ENCODE results near the gene NOP9. TPM values are rescaled to one million over a fixed set of nuclear protein-coding genes. Genes with fewer than 3 reads are reported as not detected.

The NOP9 gene
- total and polyA plus RNA-seq, 2 experiments from 2014 or later: 3.7 to 13.2 TPM

DNA sequence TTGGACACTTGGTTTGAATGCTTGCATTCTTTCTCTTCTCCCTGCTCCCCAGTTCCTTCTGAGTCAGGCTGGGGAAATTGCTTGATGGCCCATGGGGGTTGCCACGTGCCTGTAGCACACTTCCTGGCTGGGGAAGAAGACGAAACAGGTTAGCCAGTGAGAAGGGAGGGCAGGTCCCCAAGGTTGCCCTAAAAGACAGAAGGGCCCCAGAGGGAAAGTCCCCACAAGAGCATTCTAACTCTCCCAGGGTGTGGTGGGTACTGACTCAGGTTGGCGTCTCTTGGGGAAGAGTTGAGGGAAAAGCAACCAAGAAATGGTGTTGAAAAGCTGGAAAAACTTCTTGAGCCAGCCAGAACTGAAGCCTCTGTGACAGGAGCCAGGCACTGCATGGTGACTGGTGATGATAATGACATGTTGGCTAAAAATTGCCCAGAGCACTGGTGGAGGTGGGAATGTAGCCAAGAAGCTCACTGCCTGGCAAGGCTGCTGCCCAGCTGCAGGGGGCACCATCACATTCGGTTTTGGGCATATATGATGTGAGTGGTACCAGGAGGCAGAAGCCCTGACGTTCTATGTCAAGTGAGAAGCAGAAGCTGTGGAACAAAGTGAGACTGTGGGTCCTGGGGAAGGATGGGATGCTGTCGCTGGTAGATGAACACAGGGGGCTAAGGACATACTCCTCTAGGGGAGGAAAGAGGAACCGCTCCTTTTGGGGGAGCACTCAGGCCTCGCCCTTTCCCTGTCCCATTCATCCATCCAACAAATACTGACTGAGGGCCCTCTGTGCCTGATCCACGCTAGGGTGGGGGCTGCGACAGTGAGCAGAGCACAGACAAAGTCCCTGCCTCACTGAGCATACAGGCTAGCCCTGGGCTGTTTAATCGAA is 20.1 kb upstream of the NOP9 start:
- no peaks in the 10 kb centered on the region for H3K27me3 ChIP-seq
- DNase-seq (ENCODE audit: low spot score): no peak
- no peak for TF ChIP-seq CTCF (IDR thresholded peaks at IDR 0.05; ENCODE audit: poor library complexity)
- H3K36me3 ChIP-seq (replicated peaks; ENCODE audit: insufficient read depth, low read depth): no peaks in the 10 kb centered on the region
- H3K4me3 ChIP-seq: no peak overlapping the region
- H3K9me2 ChIP-seq (replicated peaks; ENCODE audit: insufficient read depth): no peaks in the 10 kb centered on the region
- peaks cover 7% of the 10 kb centered on the region for H3K79me2 ChIP-seq
- 89% methylated on average over 11 of the region's 11 CpGs for WGBS (ENCODE audit: low lambda C conversion rate, missing lambda C conversion rate)
- no peaks in the 10 kb centered on the region for H4K20me1 ChIP-seq (ENCODE audit: insufficient read depth, poor library complexity, severe bottlenecking)
- H2AFZ ChIP-seq: no peak overlapping the region
- no peaks in the 10 kb centered on the region for H3K4me1 ChIP-seq (ENCODE audit: insufficient read depth)
- H3K4me2 ChIP-seq: no peak overlapping the region
- no peaks in the 10 kb centered on the region for H3K9me3 ChIP-seq (ENCODE audit: low read depth)
- H3K27ac ChIP-seq: no peak overlapping the region

DNA sequence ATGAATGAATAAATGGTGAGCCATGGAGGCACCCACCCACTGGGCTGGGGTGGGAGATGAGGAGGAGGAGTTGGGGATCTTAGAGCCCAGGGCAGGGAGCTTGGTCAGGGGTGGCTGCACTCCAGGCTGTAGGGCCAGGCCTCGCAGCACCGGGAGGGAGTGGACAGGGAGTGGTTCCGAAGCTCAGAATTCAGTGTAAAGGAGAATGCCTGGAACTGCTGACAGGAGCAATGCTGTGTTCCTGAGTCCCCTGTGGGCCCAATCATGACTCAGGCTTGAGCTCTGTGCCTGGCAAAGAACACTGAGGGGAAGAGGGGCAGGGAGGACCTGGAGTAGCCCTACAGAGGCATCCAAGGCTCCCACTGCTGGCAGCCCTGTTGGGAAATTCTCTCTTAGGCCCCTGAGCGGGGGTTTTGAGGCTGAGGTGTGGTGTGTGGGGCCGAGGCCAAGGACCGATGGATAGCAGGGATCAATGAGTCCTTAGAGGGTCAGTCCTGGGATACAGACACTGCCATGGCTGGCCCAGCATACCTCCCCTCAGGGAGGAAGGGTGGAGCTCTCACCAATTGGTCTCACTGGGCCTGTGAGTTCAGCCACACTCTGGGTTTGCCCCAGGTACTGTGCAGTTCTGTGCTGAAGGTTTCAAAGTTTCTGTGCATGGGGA is 18.7 kb upstream of the NOP9 start:
- TF ChIP-seq EZH2 (IDR thresholded peaks at IDR 0.05; ENCODE audit: borderline replicate concordance) (no peak), EZH2phosphoT487 (IDR thresholded peaks at IDR 0.05; ENCODE audit: low read depth, severe bottlenecking, unreplicated experiment) (no peak), CTCF (IDR thresholded peaks at IDR 0.05; ENCODE audit: poor library complexity) (no peak)
- Histone ChIP-seq H3K9me2 (replicated peaks; ENCODE audit: insufficient read depth) (no peaks in the 10 kb centered on the region), H2AFZ (no peak overlapping the region), H4K20me1 (ENCODE audit: insufficient read depth, poor library complexity, severe bottlenecking) (no peaks in the 10 kb centered on the region), H3K36me3 (replicated peaks; ENCODE audit: insufficient read depth, low read depth) (no peaks in the 10 kb centered on the region), H3K27ac (no peak overlapping the region), H3K4me1 (ENCODE audit: insufficient read depth) (no peaks in the 10 kb centered on the region), H3K79me2 (peaks cover 5% of the 10 kb centered on the region), H3K9me3 (ENCODE audit: low read depth) (no peaks in the 10 kb centered on the region), H3K4me3 (no peak overlapping the region), H3K27me3 (no peaks in the 10 kb centered on the region), H3K4me2 (no peak overlapping the region)
- no peak for DNase-seq (ENCODE audit: low spot score)
- WGBS (ENCODE audit: low lambda C conversion rate, missing lambda C conversion rate): 96% methylated on average over 5 of the region's 6 CpGs

DNA sequence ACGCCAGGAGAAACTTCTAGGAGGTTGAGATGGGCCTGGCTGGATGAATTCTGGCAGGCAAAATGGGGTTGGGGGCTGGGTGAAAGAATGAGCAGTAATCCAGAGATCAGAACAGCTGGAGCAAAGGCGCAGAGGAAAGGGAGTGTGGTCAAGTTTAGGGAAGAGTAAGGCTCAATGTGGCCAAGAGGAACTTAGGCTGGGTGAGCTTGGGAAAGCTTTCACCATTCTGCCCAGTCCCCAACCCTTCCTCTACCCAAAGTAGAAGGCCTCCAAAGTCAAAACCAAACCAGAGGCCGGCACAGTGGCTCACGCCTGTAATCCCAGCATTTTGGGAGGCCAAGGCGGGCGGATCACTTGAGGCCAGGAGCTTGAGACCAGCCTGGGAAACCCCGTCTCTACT is 18.0 kb upstream of the NOP9 start:
- H3K9me2 ChIP-seq (replicated peaks; ENCODE audit: insufficient read depth): no peaks in the 10 kb centered on the region
- no peak for TF ChIP-seq EZH2phosphoT487 (IDR thresholded peaks at IDR 0.05; ENCODE audit: low read depth, severe bottlenecking, unreplicated experiment)
- no peak for TF ChIP-seq CTCF (IDR thresholded peaks at IDR 0.05; ENCODE audit: poor library complexity)
- no peak for TF ChIP-seq EZH2 (IDR thresholded peaks at IDR 0.05; ENCODE audit: borderline replicate concordance)
- WGBS (ENCODE audit: low lambda C conversion rate, missing lambda C conversion rate): 96% methylated on average over 7 of the region's 7 CpGs
- H3K36me3 ChIP-seq (replicated peaks; ENCODE audit: insufficient read depth, low read depth): no peaks in the 10 kb centered on the region
- no peak for DNase-seq (ENCODE audit: low spot score)
- no peak overlapping the region for H3K4me2 ChIP-seq
- H3K79me2 ChIP-seq: peaks cover 2% of the 10 kb centered on the region
- H3K27me3 ChIP-seq: no peaks in the 10 kb centered on the region
- no peak overlapping the region for H3K27ac ChIP-seq
- no peaks in the 10 kb centered on the region for H4K20me1 ChIP-seq (ENCODE audit: insufficient read depth, poor library complexity, severe bottlenecking)
- H3K4me3 ChIP-seq: no peak overlapping the region
- H3K9me3 ChIP-seq (ENCODE audit: low read depth): no peaks in the 10 kb centered on the region
- no peaks in the 10 kb centered on the region for H3K4me1 ChIP-seq (ENCODE audit: insufficient read depth)
- H2AFZ ChIP-seq: no peak overlapping the region

Measured in hepatocyte (in vitro differentiated cells).